Ovary (tissue), 10 donors: ENCODE data around the gene KCNIP4. TPM values are rescaled to one million over a fixed set of nuclear protein-coding genes. Genes with fewer than 3 reads are reported as not detected.
"Not testable (repeated sequence)": the region's sequence is repeated elsewhere in the genome, so short reads cannot be mapped to it uniquely, and the experiment has no call there.

Source experiments
- DNase-seq, 5 donors: peaks; one replicate each; pipeline ENCODE4 v3.0.0-alpha.2; 2019 to 2020
- H3K27ac ChIP-seq, 2 donors: fragments of 200-600 bp; one replicate each; pipeline versions ENCODE4 v1.5.1 to v1.8.0; 2019 to 2022
- H3K27me3 ChIP-seq: fragments of 200-600 bp; one replicate; pipeline ENCODE4 v1.8.0; 2022
- H3K36me3 ChIP-seq: fragments of 200-600 bp; sonication (generic); one replicate; pipeline ENCODE4 v1.5.1; 2019
- H3K4me1 ChIP-seq: one replicate; pipeline ENCODE4 v1.8.1; 2013; ENCODE audit warnings: mild to moderate bottlenecking, moderate library complexity; ENCODE audit not compliant: insufficient read depth
- H3K4me3 ChIP-seq: fragments of 200-600 bp; sonication (generic); one replicate; pipeline ENCODE4 v1.5.1; 2017
- H3K9me3 ChIP-seq, 2 donors: fragments of 200-600 bp in 1 of 2; sonication (generic) in 1 of 2; one replicate each; pipeline versions ENCODE4 v1.5.1 to v1.8.1; 2013 to 2019; ENCODE audit warnings: mild to moderate bottlenecking in 1 of 2, moderate library complexity in 1 of 2
- CTCF ChIP-seq, 3 donors: fragments of 450-650 bp in 2 of 3; fragments of 200-600 bp in 1 of 3; IDR thresholded peaks; one replicate each; pipeline versions ENCODE4 v1.5.1 to v1.8.0; 2016 to 2022; ENCODE audit warnings: antibody characterized with exemption in 3 of 3, mild to moderate bottlenecking in 1 of 3
- EP300 ChIP-seq: sonication (generic); formaldehyde crosslinking; IDR thresholded peaks from one replicate; pipeline ENCODE4 v1.6.1; 2017; ENCODE audit warnings: antibody characterized with exemption
- POLR2A ChIP-seq: fragments of 450-650 bp; IDR thresholded peaks from one replicate; pipeline ENCODE4 v1.6.1; 2017; ENCODE audit warnings: antibody characterized with exemption, mild to moderate bottlenecking, moderate library complexity
- WGBS, 3 donors: extraction: QIAGEN DNeasy Blood & Tissue Kit in 1 of 3; methylation state at CpG; one replicate each; pipeline versions ENCODE4 v1.1.5 to v1.1.7; 2013 to 2017; 5-methylcytosine and 5-hydroxymethylcytosine counted together
- intact Hi-C, 4 donors: fragments of 100-400 bp; cut with DNase I; formaldehyde crosslinking; loops; one replicate each; pipeline versions ENCODE4 v1.11.0 to v1.15.1; 2022 to 2023
- long read RNA-seq, 3 donors: library from polyadenylated mRNA in 2 of 3; unstranded in 2 of 3; transcript quantifications; one replicate each; pipeline ENCODE4 v2.0.0 and lab custom pipeline, GENCODE V29; 2021 to 2026
- polyA plus RNA-seq, 2 donors: library from polyadenylated mRNA; stranded (reverse); fragments of 200-250 nt in 1 of 2; fragments of 350-450 nt in 1 of 2; fragmentation: Illumina TruSeq in 1 of 2; extraction: RNeasy Lipid Tissue Mini Kit (QIAGEN cat#74804) in 1 of 2; gene quantifications; one replicate each; pipeline ENCODE4 v1.2.3, GENCODE V29; 2013 to 2014
- total RNA-seq, 7 donors: library from RNA; depleted of rRNA in 2 of 7; stranded (reverse); fragments of >200 nt in 2 of 7; fragmentation: NEBNext Ultra II Directional in 3 of 7; extraction: Animal tissue kit (Norgen Biotek cat#: 25700) in 3 of 7; gene quantifications; one replicate each; pipeline versions ENCODE4 v1.1.0 to v1.2.4, GENCODE V29; 2016 to 2023
- donor health status: DM: no; HTN: no; CAD: no; lungs with moderate emphysema.
- donor health status: DM: no; HTN: no; CAD: no.
- donor health status: Bipolar disorder and iron deficiency.
- donor health status: DM: yes; HTN: yes; CAD: no.
- donor health status: DM: no; HTN: no; CAD: no.
- donor health status: DM: yes; HTN: yes; CAD: no.

The KCNIP4 gene
- total RNA-seq = 1 to 10 TPM in 2 of 7 donors, under 1 TPM in 4, not detected in 1; 0.11 to 3.9 (median 0.39) TPM
- polyA plus RNA-seq = 1 to 10 TPM; 1.7 to 3.2 TPM
- long read RNA-seq, donor 1, partial matches to known transcripts = 0 of 1 reads
- long read RNA-seq, donor 1, other reads (novel, unspliced or antisense) = 1 of 1 reads
- long read RNA-seq, donor 2, transcript KCNIP4-203 (8 exons, 984 nt) = major isoform, 8 of 13 reads
- long read RNA-seq, donor 2, transcript KCNIP4-201 (7 exons, 2,168 nt) = minor isoform, 5 of 13 reads
- long read RNA-seq, donor 2, partial matches to known transcripts = 0 of 13 reads
- long read RNA-seq, donor 2, other reads (novel, unspliced or antisense) = 0 of 13 reads
- long read RNA-seq, donor 3, partial matches to known transcripts = 0 of 1 reads
- long read RNA-seq, donor 3, other reads (novel, unspliced or antisense) = 1 of 1 reads

- H3K4me1 ChIP-seq = peaks cover 3% of the 10 kb centered on the region
- peak in 4 of 5 donors; percentile 12 to 61 (median 26) for DNase-seq
- intact Hi-C loops = no loop called here
- no peaks in the 10 kb centered on the region for H3K9me3 ChIP-seq
- H3K36me3 ChIP-seq = no peaks in the 10 kb centered on the region
- H3K27me3 ChIP-seq = no peaks in the 10 kb centered on the region
- TF ChIP-seq EP300 (no peak), POLR2A (no peak), CTCF (IDR thresholded peaks at IDR 0.05) (no peak)
- no peak within 1 kb of the TSS for H3K27ac ChIP-seq
- 0 to 1% (median 0%) methylated on average over 34 to 79 of the region's 81 CpGs for WGBS, 3 donors
- peak within 1 kb of the TSS; percentile 46 for H3K4me3 ChIP-seq
Measured at GRCh38 chr4:21948347-21949072, at the start of gene KCNIP4. Gene KCNIP4 (minus strand): TSS chr4:21948772.

- 91 to 96% (median 93%) methylated on average over 9 of the region's 9 CpGs for WGBS, 3 donors
- H3K4me3 ChIP-seq, intact Hi-C loops: not testable (repeated sequence)
Measured at GRCh38 chr4:21996618-21997017, 48.0 kb upstream of the KCNIP4 start.

GRCh38 chr4:21992330-21992729 is 43.8 kb upstream of the KCNIP4 start:
- Histone ChIP-seq H3K27ac (no peak overlapping the region), H3K4me1 (no peaks in the 10 kb centered on the region), H3K9me3 (no peaks in the 10 kb centered on the region), H3K4me3 (no peak overlapping the region), H3K36me3 (no peaks in the 10 kb centered on the region), H3K27me3 (no peaks in the 10 kb centered on the region)
- no peak for TF ChIP-seq POLR2A
- no peak for TF ChIP-seq CTCF (IDR thresholded peaks at IDR 0.05)
- no peak for TF ChIP-seq EP300
- no peak for DNase-seq
- 39 to 47% (median 42%) methylated on average over 1 of the region's 1 CpG for WGBS, 3 donors
- intact Hi-C loops = no loop called here

More at GRCh38 chr4:21996618-21997017, 48.0 kb upstream of the KCNIP4 start:
- H3K27me3 ChIP-seq, H3K27ac ChIP-seq, H3K36me3 ChIP-seq, H3K4me1 ChIP-seq, DNase-seq, H3K9me3 ChIP-seq: not testable (repeated sequence)

GRCh38 chr4:21991562-21991961 is 43.0 kb upstream of the KCNIP4 start:
- no peak for TF ChIP-seq POLR2A
- TF ChIP-seq EP300 = no peak
- TF ChIP-seq CTCF (IDR thresholded peaks at IDR 0.05) = no peak
- no peak for DNase-seq
- no peaks in the 10 kb centered on the region for H3K9me3 ChIP-seq
- H3K4me1 ChIP-seq = no peaks in the 10 kb centered on the region
- H3K4me3 ChIP-seq = no peak overlapping the region
- intact Hi-C loops = no loop called here
- WGBS, 3 donors = 86 to 90% (median 89%) methylated on average over 1 of the region's 1 CpG
- H3K36me3 ChIP-seq = no peaks in the 10 kb centered on the region
- H3K27me3 ChIP-seq = no peaks in the 10 kb centered on the region
- H3K27ac ChIP-seq = no peak overlapping the region

GRCh38 chr4:21991050-21991449 is 42.5 kb upstream of the KCNIP4 start:
- no peaks in the 10 kb centered on the region for H3K4me1 ChIP-seq
- WGBS, 3 donors = 28 to 33% (median 29%) methylated on average over 2 of the region's 2 CpGs
- H3K36me3 ChIP-seq = no peaks in the 10 kb centered on the region
- H3K27me3 ChIP-seq = no peaks in the 10 kb centered on the region
- no peak overlapping the region for H3K4me3 ChIP-seq
- H3K9me3 ChIP-seq = no peaks in the 10 kb centered on the region
- DNase-seq = no peak
- TF ChIP-seq CTCF (IDR thresholded peaks at IDR 0.05) = no peak
- no peak for TF ChIP-seq EP300
- TF ChIP-seq POLR2A = no peak
- intact Hi-C loops = no loop called here
- no peak overlapping the region for H3K27ac ChIP-seq
